B cell (primary cell): ENCODE results near the gene CMTM7. TPM values are rescaled to one million over a fixed set of nuclear protein-coding genes. Genes with fewer than 3 reads are reported as not detected.
A peak's percentile ranks its signal among the peaks of the same experiment; 100 is the strongest.

ENCODE experiments used
- ATAC-seq: fragments of 200-7000 bp; cut with Tn5 transposase; one replicate; pipeline ENCODE4 v1.10.0; 2021; ENCODE audit warnings: low read depth, mild to moderate bottlenecking, moderate number of reproducible peaks, moderate library complexity
- CTCF ChIA-PET: fragments of 350-600 bp; sonication (Branson Sonifier 250); formaldehyde crosslinking; loops from one replicate; lab custom pipeline; 2021; ENCODE audit warnings: antibody characterized with exemption, inconsistent platforms; lab: Charles Lee
- POLR2A ChIA-PET: fragments of 350-600 bp; sonication (Branson Sonifier 250); formaldehyde crosslinking; loops from one replicate; lab custom pipeline; 2021; ENCODE audit warnings: antibody characterized with exemption; lab: Charles Lee
- DNase-seq: peaks from one replicate; pipeline ENCODE4 v3.0.0; 2013
- H2AFZ ChIP-seq: 2 replicates; pipeline ENCODE4 v1.6.1; 2012; ENCODE audit warnings: mild to moderate bottlenecking, low read depth, low read length; ENCODE audit not compliant: insufficient read depth, poor library complexity, severe bottlenecking
- H3K27ac ChIP-seq, 2 donors: 1 replicate in 1 of 2; 2 replicates in 1 of 2; pipeline ENCODE4 v1.5.1; 2012 to 2013; ENCODE audit warnings: low read length in 2 of 2, mild to moderate bottlenecking in 2 of 2, moderate library complexity in 1 of 2
- H3K27me3 ChIP-seq, 4 experiments: fragments of 200-600 bp in 1 of 4; sonication (generic) in 1 of 4; replicated peaks in 1 of 4; 1 replicate in 2 of 4; 2 replicates in 2 of 4; pipeline versions ENCODE4 v1.6.1 to v1.7.0; 2013 to 2016; ENCODE audit warnings: low read length in 3 of 4, mild to moderate bottlenecking in 2 of 4, mixed read lengths in 1 of 4, moderate library complexity in 1 of 4; ENCODE audit not compliant: insufficient read depth in 4 of 4, control insufficient read depth in 3 of 4; ENCODE audit errors: control extremely low read depth in 1 of 4
- H3K36me3 ChIP-seq, 2 experiments: replicated peaks in 1 of 2; 1 replicate in 1 of 2; 2 replicates in 1 of 2; pipeline versions ENCODE4 v1.6.1 to v1.7.1; 2013; ENCODE audit warnings: low read length in 1 of 2; ENCODE audit not compliant: insufficient read depth in 2 of 2, control insufficient read depth in 1 of 2; ENCODE audit errors: control extremely low read depth in 1 of 2, extremely low read depth in 1 of 2
- H3K4me1 ChIP-seq, 2 donors: fragments of 200-600 bp in 1 of 2; sonication (generic) in 1 of 2; 1 replicate in 1 of 2; 2 replicates in 1 of 2; pipeline versions ENCODE4 v1.5.1 to v1.6.1; 2013 to 2017; ENCODE audit warnings: low read length in 2 of 2; ENCODE audit not compliant: control insufficient read depth in 2 of 2, insufficient read depth in 2 of 2
- H3K4me2 ChIP-seq: replicated peaks from 2 replicates; pipeline ENCODE3; 2012; ENCODE audit warnings: mild to moderate bottlenecking, low read depth, low read length; ENCODE audit not compliant: poor library complexity, severe bottlenecking
- H3K4me3 ChIP-seq, 5 experiments: fragments of 200-600 bp in 1 of 5; sonication (generic) in 1 of 5; 1 replicate in 3 of 5; 2 replicates in 2 of 5; pipeline versions ENCODE4 v1.5.1 to v1.7.0; 2011 to 2016; ENCODE audit warnings: low read length in 4 of 5, mild to moderate bottlenecking in 4 of 5, low read depth in 2 of 5, control low read depth in 1 of 5, moderate library complexity in 1 of 5; ENCODE audit not compliant: insufficient read depth in 1 of 5; ENCODE audit errors: control extremely low read depth in 1 of 5, extremely low read depth in 1 of 5
- H3K79me2 ChIP-seq: fragments of 200-600 bp; sonication (generic); one replicate; pipeline ENCODE4 v1.6.0; 2016; ENCODE audit warnings: low read length; ENCODE audit not compliant: control insufficient read depth, insufficient read depth
- H3K9ac ChIP-seq: fragments of 200-600 bp; sonication (generic); 2 replicates; pipeline ENCODE4 v1.6.1; 2017; ENCODE audit warnings: mild to moderate bottlenecking, low read length, moderate library complexity
- H3K9me3 ChIP-seq, 3 donors: one replicate each; pipeline versions ENCODE4 v1.6.1 to v1.7.1; 2013; ENCODE audit warnings: low read length in 2 of 3; ENCODE audit not compliant: control insufficient read depth in 2 of 3, insufficient read depth in 1 of 3; ENCODE audit errors: control extremely low read depth in 1 of 3
- H4K20me1 ChIP-seq: 2 replicates; pipeline ENCODE4 v1.6.0; 2012; ENCODE audit warnings: mild to moderate bottlenecking, low read length; ENCODE audit not compliant: insufficient read depth, control insufficient read depth, poor library complexity, severe bottlenecking
- H3K27ac Mint-ChIP-seq: one replicate; pipeline ENCODE4 v1.8.0; 2021; ENCODE audit warnings: mixed read lengths
- H3K27me3 Mint-ChIP-seq: one replicate; pipeline ENCODE4 v1.8.0; 2021; ENCODE audit warnings: mixed read lengths
- H3K4me1 Mint-ChIP-seq: one replicate; pipeline ENCODE4 v1.8.0; 2021; ENCODE audit warnings: mixed read lengths
- H3K4me3 Mint-ChIP-seq: one replicate; pipeline ENCODE4 v1.8.0; 2021; ENCODE audit warnings: mixed read lengths
- H3K9me3 Mint-ChIP-seq: one replicate; pipeline ENCODE4 v1.8.0; 2022; ENCODE audit warnings: mixed read lengths; ENCODE audit not compliant: insufficient read depth
- CTCF ChIP-seq: fragments of 200-600 bp; IDR thresholded peaks from one replicate; pipeline ENCODE4 v1.8.0; 2022; ENCODE audit warnings: antibody characterized with exemption, mild to moderate bottlenecking
- EZH2 ChIP-seq: IDR thresholded peaks from 2 replicates; pipeline ENCODE4 v1.6.1; 2012; ENCODE audit warnings: borderline replicate concordance, low read depth, mild to moderate bottlenecking, moderate library complexity, low read length; ENCODE audit not compliant: insufficient read depth, poor library complexity, severe bottlenecking
- WGBS: methylation state at CpG from one replicate; pipeline ENCODE4 v1.1.5; 2013; ENCODE audit warnings: missing lambda C conversion rate; ENCODE audit not compliant: insufficient coverage; 5-methylcytosine and 5-hydroxymethylcytosine counted together
- intact Hi-C: fragments of 100-400 bp; cut with micrococcal nuclease; formaldehyde crosslinking; loops from one replicate; pipeline ENCODE4 v1.10.0; 2022
- polyA plus RNA-seq: library from polyadenylated mRNA; depleted of rRNA; stranded (reverse); fragments of >200 nt; gene quantifications from 2 replicates; pipeline ENCODE4 v1.2.3, GENCODE V29; 2012
- total RNA-seq, 2 donors: library from RNA; stranded (reverse); fragments of 120-200 nt in 1 of 2; gene quantifications; 1 replicate in 1 of 2; 2 replicates in 1 of 2; pipeline versions ENCODE4 v1.2.3 to v1.2.4, GENCODE V29; 2013 to 2022

The CMTM7 gene
- total and polyA plus RNA-seq, 2 donors (not counting 1 experiment from before 2014, with no cell fraction given) = 71.5 to 76.1 TPM

GRCh38 chr3:32495085-32495484 lies 103.4 kb downstream of the CMTM7 start:
- no peak for ATAC-seq
- peaks cover 31% of the 10 kb centered on the region for H4K20me1 ChIP-seq
- no peaks in the 10 kb centered on the region for H3K9me3 ChIP-seq
- H3K9ac ChIP-seq = no peak overlapping the region
- no peaks in the 10 kb centered on the region for H3K9me3 Mint-ChIP-seq
- no peaks in the 10 kb centered on the region for H3K27me3 Mint-ChIP-seq
- intact Hi-C loops = loop anchor here (10.0 kb wide), 1 partner anchor 1220 kb away; the partner anchor contains the start of gene CLASP2
- ChIA-PET CTCF (interaction anchor here (0.7 to 1.5 kb wide), 2 partner anchors 15 to 96 kb away, joined by 3 to 6 read pairs; no protein-coding TSS in a partner anchor), POLR2A (interaction anchor here (1.2 kb wide), 1 partner anchor 10 kb away, joined by 3 read pairs; no protein-coding TSS in a partner anchor)
- H3K27ac Mint-ChIP-seq = no peak overlapping the region
- no peak overlapping the region for H3K4me3 Mint-ChIP-seq
- no peaks in the 10 kb centered on the region for H3K27me3 ChIP-seq
- TF ChIP-seq CTCF (no peak), EZH2 (no peak)
- H3K4me3 ChIP-seq = no peak overlapping the region
- H3K4me2 ChIP-seq = peak overlapping the region; percentile 38
- H3K79me2 ChIP-seq = peaks cover 90% of the 10 kb centered on the region
- DNase-seq = no peak
- peak overlapping the region in 1 of 2 donors; percentile 63 for H3K27ac ChIP-seq
- peaks cover 35 to 49% of the 10 kb centered on the region in 2 donors for H3K4me1 ChIP-seq
- H2AFZ ChIP-seq = no peak overlapping the region
- peaks cover 30% of the 10 kb centered on the region for H3K4me1 Mint-ChIP-seq
- peaks cover 19 to 22% of the 10 kb centered on the region in 2 experiments for H3K36me3 ChIP-seq

- Histone ChIP-seq H3K9me3 (no peaks in the 10 kb centered on the region), H3K4me2 (peak overlapping the region; percentile 38), H3K27ac (peak overlapping the region in 1 of 2 donors; percentile 63), H3K79me2 (peaks cover 94% of the 10 kb centered on the region), H4K20me1 (peaks cover 31% of the 10 kb centered on the region), H3K4me3 (no peak overlapping the region), H3K27me3 (no peaks in the 10 kb centered on the region), H3K36me3 (peaks cover 19 to 22% of the 10 kb centered on the region in 2 experiments), H2AFZ (no peak overlapping the region), H3K9ac (no peak overlapping the region), H3K4me1 (peaks cover 35 to 49% of the 10 kb centered on the region in 2 donors)
- TF ChIP-seq EZH2 (no peak), CTCF (no peak)
- peak overlapping the region; percentile 54 for H3K27ac Mint-ChIP-seq
- intact Hi-C loops = loop anchor here (10.0 kb wide), 1 partner anchor 1219 kb away; the partner anchor contains the start of gene CLASP2
- H3K4me1 Mint-ChIP-seq = peaks cover 36% of the 10 kb centered on the region
- no peaks in the 10 kb centered on the region for H3K27me3 Mint-ChIP-seq
- no peaks in the 10 kb centered on the region for H3K9me3 Mint-ChIP-seq
- ChIA-PET CTCF (interaction anchor here (0.9 to 1.5 kb wide), 4 partner anchors 11 to 183 kb away, joined by 4 to 6 read pairs (median 6); no protein-coding TSS in a partner anchor), POLR2A (interaction anchor here (0.6 to 1.2 kb wide), 3 partner anchors 11 to 125 kb away, joined by 3 to 8 read pairs (median 6); no protein-coding TSS in a partner anchor)
- no peak for ATAC-seq
- DNase-seq = no peak
- no peak overlapping the region for H3K4me3 Mint-ChIP-seq
- WGBS = 100% methylated on average over 1 of the region's 2 CpGs
Observed at GRCh38 chr3:32495609-32496008, 104.0 kb downstream of the CMTM7 start.
